A673 (cell line): ENCODE measurements around the gene CHCHD6.

Experiments
- EZH2 ChIP-seq: fragments of 200-600 bp; sonication (generic); IDR thresholded peaks from 2 replicates; pipeline ENCODE4 v1.6.1; 2017; ENCODE audit warnings: borderline replicate concordance, low read depth, mild to moderate bottlenecking, mixed read lengths, antibody characterized with exemption, low read length; ENCODE audit not compliant: poor library complexity, severe bottlenecking
- TF ChIP-seq, protein P1 (sequence below): fragments of 300-800, 200-600 bp; sonication (generic); conservative IDR thresholded peaks from 2 replicates; pipeline ENCODE4 v1.5.1; 2017; ENCODE audit warnings: low read depth, mild to moderate bottlenecking, antibody characterized with exemption, low read length, moderate library complexity, mixed read lengths

DNA sequence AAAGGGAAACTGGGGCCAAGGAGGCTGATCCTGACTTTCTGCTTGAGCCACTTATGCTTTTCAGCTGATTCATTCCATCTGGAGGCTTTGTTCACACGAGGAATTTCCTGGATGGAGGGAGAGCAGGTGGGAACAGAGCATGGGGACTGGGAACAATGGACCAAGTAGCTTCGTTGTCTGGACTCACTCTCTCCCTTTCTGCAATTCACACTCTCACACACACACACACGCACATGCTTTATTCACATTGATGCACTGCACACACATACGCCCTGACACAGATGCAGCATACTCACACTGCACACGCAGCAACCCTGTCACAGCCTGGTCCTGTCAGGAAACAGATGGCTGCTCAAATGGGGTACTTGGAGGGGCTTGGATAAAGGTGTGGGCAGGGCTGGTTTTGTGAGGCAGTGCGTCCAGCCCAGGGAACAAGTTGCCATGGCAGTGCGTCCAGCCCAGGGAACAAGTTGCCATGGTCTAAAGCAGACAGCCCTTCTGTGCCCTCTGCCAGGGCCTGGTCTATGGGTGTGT lies 19.8 kb upstream of the CHCHD6 start:
- TF ChIP-seq, protein P1, sequence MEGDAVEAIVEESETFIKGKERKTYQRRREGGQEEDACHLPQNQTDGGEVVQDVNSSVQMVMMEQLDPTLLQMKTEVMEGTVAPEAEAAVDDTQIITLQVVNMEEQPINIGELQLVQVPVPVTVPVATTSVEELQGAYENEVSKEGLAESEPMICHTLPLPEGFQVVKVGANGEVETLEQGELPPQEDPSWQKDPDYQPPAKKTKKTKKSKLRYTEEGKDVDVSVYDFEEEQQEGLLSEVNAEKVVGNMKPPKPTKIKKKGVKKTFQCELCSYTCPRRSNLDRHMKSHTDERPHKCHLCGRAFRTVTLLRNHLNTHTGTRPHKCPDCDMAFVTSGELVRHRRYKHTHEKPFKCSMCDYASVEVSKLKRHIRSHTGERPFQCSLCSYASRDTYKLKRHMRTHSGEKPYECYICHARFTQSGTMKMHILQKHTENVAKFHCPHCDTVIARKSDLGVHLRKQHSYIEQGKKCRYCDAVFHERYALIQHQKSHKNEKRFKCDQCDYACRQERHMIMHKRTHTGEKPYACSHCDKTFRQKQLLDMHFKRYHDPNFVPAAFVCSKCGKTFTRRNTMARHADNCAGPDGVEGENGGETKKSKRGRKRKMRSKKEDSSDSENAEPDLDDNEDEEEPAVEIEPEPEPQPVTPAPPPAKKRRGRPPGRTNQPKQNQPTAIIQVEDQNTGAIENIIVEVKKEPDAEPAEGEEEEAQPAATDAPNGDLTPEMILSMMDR, result no peak
- TF ChIP-seq EZH2, result no peak
